ENCODE measurements around the gene POMC.
"Not testable (repeated sequence)": the region's sequence is repeated elsewhere in the genome, so short reads cannot be mapped to it uniquely, and the experiment has no call there.

POMC gene

DNA sequence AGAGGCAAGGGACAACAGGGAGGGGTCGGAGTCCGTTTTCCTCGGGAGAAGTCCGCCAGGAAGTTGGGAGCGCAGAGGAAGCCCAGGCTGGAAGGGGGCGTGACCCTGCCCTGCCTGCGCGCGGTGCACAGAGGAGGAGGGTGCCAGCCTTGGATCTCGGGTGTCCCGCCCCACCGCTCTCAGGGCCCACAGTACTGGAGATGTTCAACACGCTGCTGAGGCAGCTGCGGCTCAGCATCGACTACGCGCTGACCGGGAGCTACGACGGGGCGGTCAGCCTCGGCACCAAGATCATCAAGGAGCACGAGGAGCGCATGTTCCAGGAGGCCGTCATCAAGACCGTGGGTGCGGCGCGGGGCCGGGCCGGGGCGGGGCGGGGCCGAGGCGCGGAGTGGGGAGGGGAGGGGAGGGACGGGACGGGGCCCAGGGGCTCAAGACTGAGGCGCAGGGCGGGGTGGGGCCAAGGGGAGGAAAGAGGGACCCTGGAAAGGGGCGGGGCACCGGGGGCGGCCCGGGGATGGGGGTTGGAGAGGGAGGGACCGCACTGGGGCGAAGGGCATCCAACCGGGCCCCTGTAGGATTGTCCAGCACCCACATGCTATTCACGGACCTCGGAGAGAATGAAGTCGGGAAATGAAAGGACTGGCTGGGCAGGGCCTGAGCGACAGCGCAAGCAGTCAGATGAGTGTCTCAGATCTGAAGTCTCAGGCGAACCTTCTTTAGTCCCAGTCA lies 36.6 kb downstream of the POMC start:
- no peak for DNase-seq

DNA sequence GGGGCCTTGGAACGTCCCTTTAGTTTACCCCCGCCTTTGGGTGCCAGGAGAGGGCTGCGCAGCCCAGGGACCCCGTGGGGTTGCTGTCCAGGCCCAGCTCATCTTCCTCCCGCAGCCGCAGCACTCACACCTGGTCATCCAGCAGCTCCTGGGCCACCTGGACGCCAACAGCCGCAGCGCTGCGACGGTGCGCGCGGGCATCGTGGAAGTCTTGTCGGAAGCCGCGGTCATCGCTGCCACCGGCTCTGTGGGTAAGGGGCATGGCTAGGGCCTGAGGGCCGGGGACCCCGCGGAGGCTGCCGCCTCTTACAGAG lies 37.2 kb downstream of the POMC start:
- no peak for DNase-seq

DNA sequence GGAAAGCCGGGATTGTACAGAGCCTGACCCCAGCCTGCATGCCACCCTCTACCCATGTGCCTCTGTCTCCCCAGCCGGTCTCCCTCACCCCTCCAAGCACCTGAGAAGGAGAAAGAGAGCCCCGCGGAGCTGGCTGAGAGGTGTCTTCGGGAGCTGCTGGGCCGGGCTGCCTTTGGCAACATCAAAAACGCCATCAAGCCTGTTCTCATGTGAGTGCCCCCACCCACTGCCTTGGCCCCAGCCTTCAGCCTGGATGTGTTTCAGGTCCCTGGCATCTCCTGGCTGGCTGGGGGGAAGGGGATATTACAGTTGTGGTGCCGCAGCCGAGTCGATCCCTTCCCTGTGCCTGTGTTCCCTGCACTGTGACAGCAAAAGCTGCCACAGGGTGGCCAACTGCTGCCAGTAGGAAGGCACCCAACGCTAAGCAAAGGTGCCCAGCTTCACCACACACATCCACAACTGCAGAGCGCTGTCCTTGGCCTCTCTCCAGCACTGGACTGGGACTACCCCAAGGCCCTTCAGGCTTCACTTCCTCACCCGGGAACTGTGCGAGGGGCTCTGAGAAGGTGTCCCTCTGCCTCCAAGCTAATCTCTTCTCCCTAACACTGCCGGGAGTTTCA lies 38.4 kb downstream of the POMC start:
- no peak for DNase-seq

DNA sequence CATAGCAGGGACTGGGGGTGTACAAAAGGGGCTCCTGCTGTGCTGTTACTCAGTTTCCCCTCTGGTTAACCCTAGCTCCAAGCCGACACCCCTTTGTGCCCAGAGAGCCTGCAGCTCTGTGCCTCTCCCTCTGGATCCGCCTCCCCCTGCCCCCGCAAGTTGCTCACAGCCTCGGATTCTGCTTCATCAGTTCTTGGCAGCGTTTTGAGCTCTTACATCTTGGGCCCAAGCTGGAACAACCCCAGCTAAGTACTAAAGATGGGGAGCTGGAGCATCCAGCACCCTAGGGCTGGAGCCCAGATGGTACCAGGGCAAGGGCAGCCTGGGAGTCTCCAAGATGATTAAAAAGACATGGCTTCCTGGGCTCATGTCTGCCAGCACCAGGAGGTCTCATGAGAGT lies 40.7 kb downstream of the POMC start:
- DNase-seq, result no peak

DNA sequence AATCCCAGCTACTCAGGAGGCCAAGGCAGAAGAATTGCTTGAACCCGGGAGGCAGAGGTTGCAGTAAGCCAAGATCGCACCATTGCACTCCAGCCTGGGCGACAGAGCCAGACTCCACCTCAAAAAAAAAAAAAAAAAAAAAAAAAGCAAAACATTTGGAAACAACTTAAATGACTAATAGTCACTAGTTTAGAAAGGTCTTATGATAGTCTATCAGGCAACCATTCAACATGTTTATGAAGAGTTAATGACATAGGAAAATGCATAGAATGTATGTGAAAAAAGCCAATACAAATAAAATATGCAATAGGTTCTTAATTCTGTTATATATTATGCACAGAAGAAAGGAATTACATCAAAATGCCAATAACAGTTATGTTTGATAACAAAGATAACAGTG lies 41.3 kb downstream of the POMC start:
- DNase-seq, result not testable (repeated sequence)

DNA sequence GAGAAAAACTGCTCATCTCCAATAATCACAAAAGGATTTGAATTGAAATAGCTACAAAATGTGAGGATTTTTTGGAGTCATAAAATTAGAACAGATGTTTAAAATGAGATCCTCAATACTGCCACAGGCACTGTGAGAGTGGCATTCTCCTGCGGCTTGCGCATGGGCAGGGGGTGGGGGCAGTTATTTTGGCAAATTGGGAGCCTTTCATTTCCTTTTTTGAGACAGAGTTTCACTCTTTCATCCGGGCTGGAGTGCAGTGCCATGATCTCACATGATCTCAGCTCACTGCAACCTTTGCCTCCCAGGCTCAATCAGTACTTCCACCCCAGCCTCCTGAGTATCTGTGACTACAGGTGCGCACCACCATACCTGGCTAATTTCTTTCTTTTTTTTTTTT lies 42.4 kb downstream of the POMC start:
- DNase-seq, result no peak

DNA sequence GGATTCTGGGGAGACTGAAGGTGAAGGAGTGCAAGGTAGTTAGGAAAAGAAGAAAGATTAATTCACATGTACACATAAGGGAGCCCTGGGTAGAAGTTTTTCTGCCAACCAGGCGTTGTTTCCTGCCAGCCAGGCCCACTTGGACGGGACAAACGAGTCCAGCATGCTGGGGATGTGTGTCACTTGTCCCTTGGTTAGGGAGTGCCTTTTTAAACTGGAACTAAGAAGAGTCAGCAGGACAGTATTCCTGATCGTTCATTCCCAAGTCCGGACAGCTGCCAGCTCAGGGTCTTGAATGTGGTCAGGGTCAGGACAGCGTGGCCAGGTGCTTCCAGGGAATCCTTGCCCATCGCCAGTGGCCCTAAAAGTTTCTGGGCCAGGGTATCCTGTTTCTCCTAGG lies 43.2 kb downstream of the POMC start:
- DNase-seq, result no peak

DNA sequence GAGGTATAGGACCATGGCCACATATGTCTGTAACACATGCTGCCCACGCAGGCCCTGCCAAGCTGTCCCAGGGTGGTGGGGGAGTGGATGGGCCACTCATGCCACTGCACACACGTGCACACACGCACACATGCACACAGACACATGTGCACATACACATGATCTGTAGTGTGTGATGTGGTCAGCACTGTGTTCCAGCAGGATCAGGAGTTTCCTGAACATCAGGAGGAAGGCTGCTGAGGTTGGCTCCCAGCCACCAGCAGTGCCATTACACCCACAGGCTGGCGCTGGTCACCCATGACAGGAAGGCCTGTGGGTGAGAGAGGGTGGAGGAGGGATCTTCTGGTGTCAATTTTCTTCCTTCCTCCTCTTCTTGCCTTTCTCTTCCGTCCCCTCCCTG lies 44.7 kb downstream of the POMC start:
- no peak for DNase-seq

DNA sequence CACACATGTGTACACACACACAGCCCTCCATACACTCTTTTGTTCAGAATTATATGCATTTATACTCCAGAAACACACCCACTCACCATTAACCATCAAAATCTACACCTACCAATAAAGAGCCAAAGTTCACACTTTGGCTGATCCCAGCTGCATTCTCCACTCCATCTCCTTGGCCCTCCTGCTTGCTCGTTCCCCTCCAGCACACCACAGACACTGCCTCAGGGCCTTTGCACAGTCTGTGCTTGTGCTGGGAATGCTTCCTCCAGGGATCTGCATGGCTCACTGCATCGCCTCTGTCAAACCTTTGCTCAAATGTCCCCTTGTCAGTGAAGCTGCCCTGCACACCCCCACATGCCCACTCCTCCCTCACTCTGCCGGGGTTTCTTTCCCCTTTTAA lies 46.0 kb downstream of the POMC start:
- no peak for DNase-seq

DNA sequence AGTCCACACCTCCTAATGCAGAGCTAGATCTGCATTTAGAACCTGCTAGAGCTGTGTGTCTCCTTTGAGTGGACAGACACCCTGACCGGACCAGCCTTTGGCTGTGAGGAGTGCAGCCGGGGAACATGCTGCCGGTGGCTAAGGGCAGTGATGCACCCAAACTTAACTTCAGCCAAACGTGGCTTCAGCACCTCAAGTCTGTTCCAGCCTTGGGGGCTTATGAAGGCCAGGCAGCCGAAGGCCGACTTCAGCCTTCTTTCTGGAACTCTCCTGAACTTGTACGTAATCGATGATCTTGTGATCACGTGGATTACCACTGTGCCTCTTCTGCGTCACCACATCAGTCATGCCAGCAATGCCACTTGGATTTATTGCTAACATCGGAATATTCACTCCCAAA lies 49.1 kb downstream of the POMC start:
- no peak for DNase-seq

DNA sequence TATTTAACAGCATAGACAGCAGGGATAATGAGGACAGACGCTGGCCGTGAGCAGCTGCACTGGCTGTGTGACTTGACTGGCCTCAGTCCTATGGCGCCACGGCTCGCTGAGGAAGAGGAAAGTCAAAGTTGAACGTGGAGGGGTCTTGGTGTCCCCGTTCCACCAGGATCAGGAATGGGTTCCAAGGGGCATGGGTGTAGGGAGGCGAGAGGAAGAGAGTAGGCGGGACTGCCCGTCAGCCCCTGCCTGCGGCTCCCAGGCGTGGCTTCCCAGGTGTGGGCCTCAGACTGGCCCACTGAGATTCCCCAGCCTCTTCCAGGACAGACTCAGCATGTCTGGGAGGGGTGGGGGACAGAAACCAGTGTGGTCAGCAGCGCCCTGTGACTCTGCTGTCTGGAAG lies 51.4 kb downstream of the POMC start:
- no peak for DNase-seq

DNA sequence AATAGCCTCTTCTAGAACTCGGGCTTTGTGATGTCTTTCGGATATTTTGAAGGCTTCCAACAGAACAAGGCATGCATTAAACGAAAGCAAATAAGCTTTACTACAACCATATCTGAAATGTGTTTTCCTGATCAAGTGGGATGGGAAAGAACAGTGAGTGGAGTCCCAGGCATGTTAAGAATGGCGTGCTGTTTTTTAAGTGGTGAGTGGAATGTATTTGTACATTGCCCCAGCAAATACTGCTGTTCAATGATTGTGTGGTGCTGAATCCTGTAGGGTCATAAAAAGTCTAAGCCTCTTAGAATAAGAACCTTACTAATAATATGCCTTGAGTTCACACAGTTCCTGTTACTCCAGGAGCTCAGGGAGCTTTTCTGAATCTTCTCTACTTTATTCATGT lies 52.5 kb downstream of the POMC start:
- no peak for DNase-seq

DNA sequence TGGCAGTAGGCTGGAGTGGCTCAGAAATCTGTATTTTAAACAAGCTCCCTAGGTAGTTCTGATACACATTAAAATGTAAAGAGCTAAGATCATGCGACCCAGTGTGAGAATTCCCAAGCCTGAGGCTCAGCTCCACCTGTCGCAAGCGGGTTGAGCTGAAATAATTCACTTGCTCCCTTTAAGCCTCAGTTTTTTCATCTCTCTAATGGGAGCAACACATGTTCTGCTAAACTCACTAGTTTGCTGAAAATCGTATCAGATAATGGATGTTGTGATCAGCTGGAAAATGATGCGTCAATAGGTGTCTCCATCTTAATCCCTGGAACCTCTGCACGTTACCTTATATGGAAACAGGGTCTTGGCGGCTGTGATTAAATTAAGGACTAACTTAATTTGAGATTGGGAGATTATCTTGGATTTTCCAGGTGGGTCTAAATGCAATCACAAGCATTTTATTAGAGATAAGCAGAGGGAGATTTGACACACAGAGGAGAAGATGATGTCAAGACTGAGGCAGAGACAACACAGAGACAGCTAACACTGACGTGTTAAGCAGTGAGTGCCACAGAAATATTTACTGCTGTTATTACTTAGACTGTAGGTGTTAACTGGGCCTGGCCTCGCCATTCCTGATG lies 53.0 kb downstream of the POMC start:
- no peak for DNase-seq

DNA sequence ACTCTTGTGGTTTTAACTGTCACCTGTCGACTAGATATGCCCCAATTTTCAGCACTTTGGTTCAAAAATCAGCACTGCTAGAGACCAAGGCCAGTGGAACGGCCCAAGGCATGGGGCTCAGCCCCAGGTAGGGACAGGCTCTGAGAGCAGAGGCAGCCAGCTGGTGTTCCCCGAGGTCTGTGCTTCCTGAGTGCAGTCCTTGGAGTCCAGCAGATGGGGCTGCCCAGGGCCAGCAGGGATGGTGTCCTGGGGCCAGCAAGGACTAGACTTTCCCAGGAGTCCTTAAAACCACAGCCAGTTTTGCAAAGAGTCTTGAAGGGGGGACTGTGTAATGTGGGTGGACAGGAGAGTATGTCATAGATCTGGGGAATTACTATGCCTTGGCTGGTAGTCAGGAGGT lies 56.3 kb downstream of the POMC start:
- DNase-seq, result no peak
